Astrocyte (in vitro differentiated cells and primary cell): ENCODE results near the gene SGCD.

Experiments used
- CTCF ChIP-seq: IDR thresholded peaks from 2 replicates; pipeline ENCODE4 v1.5.1; 2011; ENCODE audit warnings: low read depth, mild to moderate bottlenecking, inconsistent platforms, low read length, moderate library complexity; ENCODE audit not compliant: insufficient read depth
- EZH2 ChIP-seq: IDR thresholded peaks from 2 replicates; pipeline ENCODE4 v1.6.1; 2012; ENCODE audit warnings: mild to moderate bottlenecking, low read length, inconsistent platforms; ENCODE audit not compliant: insufficient read depth

- TF ChIP-seq CTCF = no peak
- TF ChIP-seq EZH2 = no peak
Observed at GRCh38 chr5:156647034-156647451, 320.1 kb downstream of the SGCD start.
